HEK293 (cell line): ENCODE results near the gene STX3.
A peak's percentile ranks its signal among the peaks of the same experiment; 100 is the strongest.

Source experiments
- CTCF ChIA-PET: fragments of 350-600 bp; formaldehyde crosslinking; extraction: SDS; loops from one replicate; lab custom pipeline; 2021; ENCODE audit warnings: antibody characterized with exemption; lab: Yijun Ruan, JAX
- POLR2A ChIA-PET: fragments of 300-600 bp; formaldehyde crosslinking; extraction: SDS; loops from one replicate; lab custom pipeline; 2020; ENCODE audit warnings: antibody characterized with exemption, inconsistent platforms; lab: Yijun Ruan, JAX
- H3K27ac ChIP-seq: fragments of 200-500 bp; sonication (Bioruptor generic); 2 replicates; pipeline ENCODE4 v1.5.1; 2014; ENCODE audit warnings: low read depth, low read length, control low read depth, inconsistent platforms; ENCODE audit errors: extremely low read depth
- H3K36me3 ChIP-seq, 2 experiments: fragments of 200-500 bp in 1 of 2; sonication (Bioruptor generic) in 1 of 2; 1 replicate in 1 of 2; 2 replicates in 1 of 2; pipeline ENCODE4 v1.5.1; 2014 to 2017; ENCODE audit warnings: inconsistent platforms in 2 of 2, low read length in 2 of 2; ENCODE audit not compliant: control insufficient read depth in 2 of 2, insufficient read depth in 1 of 2
- H3K4me1 ChIP-seq: fragments of 200-500 bp; sonication (Bioruptor generic); 2 replicates; pipeline ENCODE4 v1.5.1; 2014; ENCODE audit warnings: mild to moderate bottlenecking, low read length, inconsistent platforms; ENCODE audit not compliant: control insufficient read depth, insufficient read depth
- H3K4me3 ChIP-seq: 2 replicates; pipeline ENCODE4 v1.5.1; 2011; ENCODE audit warnings: low read depth, mild to moderate bottlenecking, control low read depth, low read length, moderate library complexity
- H3K9me3 ChIP-seq: fragments of 200-500 bp; sonication (Bioruptor generic); 2 replicates; pipeline ENCODE4 v1.5.1; 2014; ENCODE audit warnings: low read depth, low read length, inconsistent platforms; ENCODE audit not compliant: control insufficient read depth, insufficient read depth
- SCRT2 ChIP-seq: fragments of 450-650 bp; formaldehyde crosslinking; IDR thresholded peaks from 2 replicates; pipeline ENCODE4 v1.5.1; 2016; ENCODE audit warnings: missing biosample characterization, missing genetic modification characterization
- YY2 ChIP-seq: fragments of 450-650 bp; formaldehyde crosslinking; IDR thresholded peaks from 2 replicates; pipeline ENCODE4 v1.5.1; 2016; ENCODE audit warnings: missing biosample characterization, missing genetic modification characterization
- ZBTB8A ChIP-seq: fragments of 450-650 bp; formaldehyde crosslinking; IDR thresholded peaks from 2 replicates; pipeline ENCODE4 v1.5.1; 2016; ENCODE audit warnings: missing biosample characterization, missing genetic modification characterization
- ZEB2 ChIP-seq: fragments of 450-650 bp; formaldehyde crosslinking; IDR thresholded peaks from 2 replicates; pipeline ENCODE4 v1.5.1; 2016; ENCODE audit warnings: missing biosample characterization, missing genetic modification characterization
- ZNF174 ChIP-seq: fragments of 450-650 bp; formaldehyde crosslinking; IDR thresholded peaks from 2 replicates; pipeline ENCODE4 v1.5.0; 2017; ENCODE audit warnings: missing biosample characterization, mild to moderate bottlenecking, missing genetic modification characterization
- ZNF175 ChIP-seq: fragments of 450-650 bp; formaldehyde crosslinking; IDR thresholded peaks from 2 replicates; pipeline ENCODE4 v1.5.1; 2016; ENCODE audit warnings: missing biosample characterization, missing genetic modification characterization
- ZNF302 ChIP-seq: fragments of 450-650 bp; formaldehyde crosslinking; IDR thresholded peaks from 2 replicates; pipeline ENCODE4 v1.5.1; 2016; ENCODE audit warnings: missing biosample characterization, missing genetic modification characterization, low read depth
- ZNF350 ChIP-seq: fragments of 450-650 bp; formaldehyde crosslinking; IDR thresholded peaks from 2 replicates; pipeline ENCODE4 v1.5.0; 2017; ENCODE audit warnings: missing biosample characterization, mild to moderate bottlenecking, missing genetic modification characterization
- ZNF394 ChIP-seq: fragments of 450-650 bp; formaldehyde crosslinking; IDR thresholded peaks from 2 replicates; pipeline ENCODE4 v1.5.1; 2016; ENCODE audit warnings: missing biosample characterization, missing genetic modification characterization, mild to moderate bottlenecking, moderate library complexity, borderline replicate concordance
- ZNF48 ChIP-seq: fragments of 450-650 bp; formaldehyde crosslinking; IDR thresholded peaks from 2 replicates; pipeline ENCODE4 v1.5.1; 2016; ENCODE audit warnings: missing biosample characterization, missing genetic modification characterization
- ZNF560 ChIP-seq: fragments of 450-650 bp; formaldehyde crosslinking; IDR thresholded peaks from 2 replicates; pipeline ENCODE4 v1.5.1; 2017; ENCODE audit warnings: missing biosample characterization, missing genetic modification characterization, borderline replicate concordance
- ZNF571 ChIP-seq: fragments of 450-650 bp; formaldehyde crosslinking; IDR thresholded peaks from 2 replicates; pipeline ENCODE4 v1.5.0; 2017; ENCODE audit warnings: missing biosample characterization, missing genetic modification characterization
- ZNF596 ChIP-seq: fragments of 450-650 bp; IDR thresholded peaks from 2 replicates; pipeline ENCODE4 v1.5.0; 2018; ENCODE audit warnings: missing biosample characterization, mild to moderate bottlenecking, missing genetic modification characterization, moderate library complexity
- ZNF600 ChIP-seq: fragments of 450-650 bp; formaldehyde crosslinking; IDR thresholded peaks from 2 replicates; pipeline ENCODE4 v1.5.1; 2016; ENCODE audit warnings: missing biosample characterization, missing genetic modification characterization
- TF ChIP-seq, protein P1 (sequence below): fragments of 450-650 bp; formaldehyde crosslinking; IDR thresholded peaks from 2 replicates; pipeline ENCODE4 v1.5.1; 2016; ENCODE audit warnings: missing biosample characterization, missing genetic modification characterization
- TF ChIP-seq, protein P2 (sequence below): fragments of 450-650 bp; formaldehyde crosslinking; IDR thresholded peaks from 2 replicates; pipeline ENCODE4 v1.5.1; 2016; ENCODE audit warnings: missing biosample characterization, missing genetic modification characterization
- TF ChIP-seq, protein P3 (sequence below): fragments of 450-650 bp; formaldehyde crosslinking; optimal IDR thresholded peaks from 2 replicates; pipeline ENCODE3; 2016; ENCODE audit warnings: missing biosample characterization, mild to moderate bottlenecking, missing genetic modification characterization
- TF ChIP-seq, protein P4 (sequence below): fragments of 450-650 bp; formaldehyde crosslinking; IDR thresholded peaks from 2 replicates; pipeline ENCODE4 v1.5.1; 2016; ENCODE audit warnings: missing biosample characterization, missing genetic modification characterization

The STX3 gene

DNA sequence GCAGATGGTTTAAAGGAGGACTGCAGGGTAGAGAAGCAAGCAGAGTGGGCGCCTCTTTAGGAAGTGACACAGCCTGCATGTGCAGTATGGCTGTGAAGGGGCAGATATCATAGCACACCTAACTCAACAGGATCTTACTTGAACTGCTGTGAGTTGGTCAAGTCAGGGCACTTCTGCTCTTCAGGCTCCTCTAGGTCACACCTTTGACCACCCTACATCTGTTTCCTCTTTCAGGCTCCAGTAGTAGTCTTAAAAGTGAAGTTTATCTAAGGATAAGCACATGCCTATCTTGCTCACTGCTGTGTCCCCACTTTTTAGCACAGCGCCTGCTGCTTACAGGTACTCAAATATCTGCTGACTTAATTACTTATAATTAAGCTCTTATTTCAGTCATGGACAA is 48.9 kb downstream of the STX3 start:
- POLR2A ChIA-PET: no interaction called here
- Histone ChIP-seq H3K4me1 (no peaks in the 10 kb centered on the region), H3K4me3 (no peak overlapping the region), H3K36me3 (peaks cover 4 to 82% of the 10 kb centered on the region in 2 experiments; a peak in 2 of 3 replicates), H3K27ac (no peak overlapping the region), H3K9me3 (no peaks in the 10 kb centered on the region)
- CTCF ChIA-PET: interaction anchor here (0.9 to 12.5 kb wide), 3 partner anchors 10 to 448 kb away, joined by 4 to 110 read pairs (median 5); partner anchors contain the start of gene STX3
- TF ChIP-seq ZNF571 (no peak), ZNF302 (tag by site-specific recombination) (no peak), ZNF560 (tag by site-specific recombination) (no peak), ZNF596 (no peak), ZNF600 (no peak), ZNF394 (tag by site-specific recombination) (no peak), ZBTB8A (no peak)
- TF ChIP-seq, protein P1, sequence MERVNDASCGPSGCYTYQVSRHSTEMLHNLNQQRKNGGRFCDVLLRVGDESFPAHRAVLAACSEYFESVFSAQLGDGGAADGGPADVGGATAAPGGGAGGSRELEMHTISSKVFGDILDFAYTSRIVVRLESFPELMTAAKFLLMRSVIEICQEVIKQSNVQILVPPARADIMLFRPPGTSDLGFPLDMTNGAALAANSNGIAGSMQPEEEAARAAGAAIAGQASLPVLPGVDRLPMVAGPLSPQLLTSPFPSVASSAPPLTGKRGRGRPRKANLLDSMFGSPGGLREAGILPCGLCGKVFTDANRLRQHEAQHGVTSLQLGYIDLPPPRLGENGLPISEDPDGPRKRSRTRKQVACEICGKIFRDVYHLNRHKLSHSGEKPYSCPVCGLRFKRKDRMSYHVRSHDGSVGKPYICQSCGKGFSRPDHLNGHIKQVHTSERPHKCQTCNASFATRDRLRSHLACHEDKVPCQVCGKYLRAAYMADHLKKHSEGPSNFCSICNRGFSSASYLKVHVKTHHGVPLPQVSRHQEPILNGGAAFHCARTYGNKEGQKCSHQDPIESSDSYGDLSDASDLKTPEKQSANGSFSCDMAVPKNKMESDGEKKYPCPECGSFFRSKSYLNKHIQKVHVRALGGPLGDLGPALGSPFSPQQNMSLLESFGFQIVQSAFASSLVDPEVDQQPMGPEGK (tag by site-specific recombination): no peak
- TF ChIP-seq, protein P2, sequence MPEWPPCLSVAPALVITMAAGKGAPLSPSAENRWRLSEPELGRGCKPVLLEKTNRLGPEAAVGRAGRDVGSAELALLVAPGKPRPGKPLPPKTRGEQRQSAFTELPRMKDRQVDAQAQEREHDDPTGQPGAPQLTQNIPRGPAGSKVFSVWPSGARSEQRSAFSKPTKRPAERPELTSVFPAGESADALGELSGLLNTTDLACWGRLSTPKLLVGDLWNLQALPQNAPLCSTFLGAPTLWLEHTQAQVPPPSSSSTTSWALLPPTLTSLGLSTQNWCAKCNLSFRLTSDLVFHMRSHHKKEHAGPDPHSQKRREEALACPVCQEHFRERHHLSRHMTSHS (tag by site-specific recombination): no peak

DNA sequence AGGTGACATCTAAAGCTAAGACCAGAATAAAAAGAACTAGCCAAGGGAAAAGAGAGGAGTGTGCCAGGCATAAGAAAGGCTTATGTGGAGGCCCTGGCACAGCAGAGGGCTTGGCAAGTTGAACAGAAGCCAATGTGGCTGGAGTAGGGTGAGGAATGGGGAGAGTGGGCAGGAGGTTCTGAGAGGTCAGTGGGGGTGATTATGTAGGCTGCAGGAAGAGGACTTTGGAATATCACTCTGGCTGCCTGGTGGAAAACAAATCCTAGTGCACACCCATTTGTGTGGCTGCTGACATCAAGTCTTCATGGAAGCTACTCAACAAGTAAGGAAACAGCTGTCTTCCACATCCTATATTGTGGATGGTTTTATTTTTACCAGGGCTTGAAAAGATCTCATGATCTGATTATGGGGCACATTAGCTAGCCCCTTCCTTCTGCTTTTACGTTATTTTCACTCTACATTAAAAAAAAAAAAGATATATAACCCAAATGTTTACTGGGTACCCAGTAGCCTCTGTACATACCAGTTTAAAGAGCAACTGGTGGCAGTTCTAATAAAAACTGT is 52.0 kb downstream of the STX3 start:
- 0 out of 2 replicates have a peak, but pooled peaks have one; percentile 13 for TF ChIP-seq SCRT2 (tag by site-specific recombination)
- TF ChIP-seq, protein P3, sequence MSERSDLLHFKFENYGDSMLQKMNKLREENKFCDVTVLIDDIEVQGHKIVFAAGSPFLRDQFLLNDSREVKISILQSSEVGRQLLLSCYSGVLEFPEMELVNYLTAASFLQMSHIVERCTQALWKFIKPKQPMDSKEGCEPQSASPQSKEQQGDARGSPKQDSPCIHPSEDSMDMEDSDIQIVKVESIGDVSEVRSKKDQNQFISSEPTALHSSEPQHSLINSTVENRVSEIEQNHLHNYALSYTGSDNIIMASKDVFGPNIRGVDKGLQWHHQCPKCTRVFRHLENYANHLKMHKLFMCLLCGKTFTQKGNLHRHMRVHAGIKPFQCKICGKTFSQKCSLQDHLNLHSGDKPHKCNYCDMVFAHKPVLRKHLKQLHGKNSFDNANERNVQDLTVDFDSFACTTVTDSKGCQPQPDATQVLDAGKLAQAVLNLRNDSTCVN (tag by site-specific recombination): no peak
- H3K4me1 ChIP-seq: no peaks in the 10 kb centered on the region
- H3K9me3 ChIP-seq: no peaks in the 10 kb centered on the region
- H3K27ac ChIP-seq: no peak overlapping the region
- H3K36me3 ChIP-seq: peaks cover 4 to 62% of the 10 kb centered on the region in 2 experiments; a peak in 2 of 3 replicates
- POLR2A ChIA-PET: interaction anchor here (2.0 kb wide), 1 partner anchor 20 kb away, joined by 4 read pairs; no protein-coding TSS in a partner anchor
- H3K4me3 ChIP-seq: no peak overlapping the region
- CTCF ChIA-PET: interaction anchor here (0.6 to 4.0 kb wide), 3 partner anchors 24 to 1028 kb away, joined by 3 to 27 read pairs (median 8); partner anchors contain the start of gene STX3

DNA sequence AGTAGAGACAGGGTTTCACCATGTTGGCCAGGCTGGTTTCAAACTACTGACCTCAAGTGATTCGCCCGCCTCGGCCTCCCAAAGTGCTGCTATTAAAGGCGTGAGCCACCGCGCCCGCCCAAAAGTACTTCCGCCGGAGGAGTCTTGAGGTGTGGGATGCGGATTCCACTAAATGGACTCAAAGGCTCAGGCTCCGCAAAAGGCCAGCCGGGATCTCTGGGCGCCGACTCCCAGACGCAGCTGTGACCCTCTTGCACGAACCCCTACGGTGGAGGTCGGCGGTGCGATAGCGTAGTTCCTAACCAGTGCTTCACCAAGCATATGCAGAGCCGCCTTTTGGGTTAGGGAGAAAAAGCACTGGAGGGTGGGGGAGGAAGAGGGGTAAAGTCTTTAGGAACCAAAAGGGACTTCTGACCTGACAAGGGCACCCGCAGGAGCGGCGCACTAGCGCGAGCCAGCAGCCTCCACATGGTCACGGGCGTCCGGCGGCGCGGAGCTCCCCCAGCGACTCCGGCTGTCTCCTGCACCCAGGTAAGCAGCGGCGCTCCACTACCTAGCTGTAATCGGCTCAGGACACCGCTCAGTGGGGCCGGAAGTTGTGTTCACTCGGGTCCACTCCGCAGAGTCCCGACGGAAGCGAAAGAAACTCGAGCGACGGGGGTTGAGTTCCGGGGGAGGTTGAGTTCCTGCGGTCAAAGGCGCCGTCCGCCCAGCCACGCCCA is 55.2 kb downstream of the STX3 start, which contains the start of gene MRPL16:
TSS of gene MRPL16 (minus strand) at position 590 of the 722 bp plus-strand sequence. CDS start at position 470, 120 bp downstream.
- no peaks in the 10 kb centered on the region for H3K4me1 ChIP-seq
- ChIA-PET POLR2A (interaction anchor here (0.5 to 2.0 kb wide), 5 partner anchors 9 to 195 kb away, joined by 3 to 16 read pairs (median 4); partner anchors contain the start of genes OSBP, PATL1 and STX3), CTCF (interaction anchor here (0.6 to 4.0 kb wide), 4 partner anchors 9 to 1391 kb away, joined by 3 to 27 read pairs (median 4); partner anchors contain the start of gene STX3)
- H3K27ac ChIP-seq: peak within 1 kb of the TSS; percentile 38; the same call in 1 of the 2 replicates
- H3K9me3 ChIP-seq: no peaks in the 10 kb centered on the region
- peaks cover 4 to 35% of the 10 kb centered on the region in 2 experiments; a peak in 2 of 3 replicates for H3K36me3 ChIP-seq
- H3K4me3 ChIP-seq: peak within 1 kb of the TSS; percentile 100
- no peak for TF ChIP-seq ZNF174 (tag by site-specific recombination)
- TF ChIP-seq YY2: no peak
- no peak for TF ChIP-seq ZNF175
- TF ChIP-seq ZNF350 (tag by site-specific recombination): no peak
- no peak for TF ChIP-seq ZNF48 (tag by site-specific recombination)
- TF ChIP-seq, protein P4, sequence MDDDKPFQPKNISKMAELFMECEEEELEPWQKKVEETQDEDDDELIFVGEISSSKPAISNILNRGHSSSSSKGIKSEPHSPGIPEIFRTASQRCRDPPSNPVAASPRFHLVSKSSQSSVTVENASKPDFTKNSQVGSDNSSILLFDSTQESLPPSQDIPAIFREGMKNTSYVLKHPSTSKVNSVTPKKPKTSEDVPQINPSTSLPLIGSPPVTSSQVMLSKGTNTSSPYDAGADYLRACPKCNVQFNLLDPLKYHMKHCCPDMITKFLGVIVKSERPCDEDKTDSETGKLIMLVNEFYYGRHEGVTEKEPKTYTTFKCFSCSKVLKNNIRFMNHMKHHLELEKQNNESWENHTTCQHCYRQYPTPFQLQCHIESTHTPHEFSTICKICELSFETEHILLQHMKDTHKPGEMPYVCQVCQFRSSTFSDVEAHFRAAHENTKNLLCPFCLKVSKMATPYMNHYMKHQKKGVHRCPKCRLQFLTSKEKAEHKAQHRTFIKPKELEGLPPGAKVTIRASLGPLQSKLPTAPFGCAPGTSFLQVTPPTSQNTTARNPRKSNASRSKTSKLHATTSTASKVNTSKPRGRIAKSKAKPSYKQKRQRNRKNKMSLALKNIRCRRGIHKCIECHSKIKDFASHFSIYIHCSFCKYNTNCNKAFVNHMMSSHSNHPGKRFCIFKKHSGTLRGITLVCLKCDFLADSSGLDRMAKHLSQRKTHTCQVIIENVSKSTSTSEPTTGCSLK: no peak
- TF ChIP-seq ZEB2 (tag by site-specific recombination): no peak
